KBM-7 (cell line): ENCODE data around the gene SH3GL1.
A peak's percentile ranks its signal among the peaks of the same experiment; 100 is the strongest.

Experiments
- DNase-seq: peaks from one replicate; pipeline ENCODE4 v3.0.0-alpha.2; 2015
- in situ Hi-C: fragments of 300-500 bp; cut with MboI; formaldehyde crosslinking; loops from 2 replicates; pipeline ENCODE4 v1.14.3; 2020; ENCODE audit warnings: low sequenced_read_pairs, low pct_unique_long_range_greater_than_20kb, mixed read lengths

SH3GL1 gene

GRCh38 chr19:4432918-4433506 is 32.7 kb upstream of the SH3GL1 start:
- DNase-seq = no peak
- in situ Hi-C loops = no loop called here

- DNase-seq = peak; percentile 42
- in situ Hi-C loops = no loop called here
Observed at GRCh38 chr19:4431808-4432674, 31.7 kb upstream of the SH3GL1 start.

GRCh38 chr19:4431296-4431695 is 30.9 kb upstream of the SH3GL1 start:
- in situ Hi-C loops = no loop called here
- DNase-seq = no peak

GRCh38 chr19:4430760-4431159 is 30.4 kb upstream of the SH3GL1 start:
- in situ Hi-C loops = no loop called here
- DNase-seq = peak; percentile 32

- in situ Hi-C loops = no loop called here
- DNase-seq = no peak
Observed at GRCh38 chr19:4429771-4430171, 29.4 kb upstream of the SH3GL1 start.

GRCh38 chr19:4429256-4429655 is 28.9 kb upstream of the SH3GL1 start:
- DNase-seq = no peak
- in situ Hi-C loops = no loop called here

- no peak for DNase-seq
- in situ Hi-C loops = no loop called here
Observed at GRCh38 chr19:4428326-4428975, 28.1 kb upstream of the SH3GL1 start.

GRCh38 chr19:4425537-4425936 is 25.2 kb upstream of the SH3GL1 start:
- in situ Hi-C loops = no loop called here
- DNase-seq = no peak

GRCh38 chr19:4423416-4424126 is 23.2 kb upstream of the SH3GL1 start:
- in situ Hi-C loops = no loop called here

GRCh38 chr19:4416268-4416667 is 15.9 kb upstream of the SH3GL1 start:
- no peak for DNase-seq
- in situ Hi-C loops = no loop called here

More at GRCh38 chr19:4423416-4424126, 23.2 kb upstream of the SH3GL1 start:
- DNase-seq = no peak

GRCh38 chr19:4415352-4415751 is 15.0 kb upstream of the SH3GL1 start:
- DNase-seq = no peak
- in situ Hi-C loops = no loop called here

GRCh38 chr19:4414800-4415321 is 14.5 kb upstream of the SH3GL1 start:
- in situ Hi-C loops = no loop called here

GRCh38 chr19:4414144-4414799 is 13.9 kb upstream of the SH3GL1 start:
- DNase-seq = no peak
- in situ Hi-C loops = no loop called here

More at GRCh38 chr19:4414800-4415321, 14.5 kb upstream of the SH3GL1 start:
- no peak for DNase-seq

- in situ Hi-C loops = no loop called here
- DNase-seq = no peak
Observed at GRCh38 chr19:4413588-4413987, 13.2 kb upstream of the SH3GL1 start.

GRCh38 chr19:4409123-4409933 is 9.0 kb upstream of the SH3GL1 start:
- in situ Hi-C loops = no loop called here

GRCh38 chr19:4406626-4407025 is 6.3 kb upstream of the SH3GL1 start:
- in situ Hi-C loops = no loop called here
- DNase-seq = no peak

More at GRCh38 chr19:4409123-4409933, 9.0 kb upstream of the SH3GL1 start:
- DNase-seq = no peak

- no peak for DNase-seq
- in situ Hi-C loops = no loop called here
Observed at GRCh38 chr19:4405977-4406376, 5.6 kb upstream of the SH3GL1 start.
